NCI-H526 (cell line): Measurements from ENCODE around the gene NKG7.

ENCODE experiments used
- DNase-seq, 2 experiments: peaks; one replicate each; lab custom pipeline; 2025; lab: John Stamatoyannopoulos, UW

Gene NKG7

GRCh38 chr19:51361239-51361638, 11.2 kb downstream of the NKG7 start:
- no peak for DNase-seq

- no peak for DNase-seq
Measured at GRCh38 chr19:51359294-51359693, 13.2 kb downstream of the NKG7 start.

DNA sequence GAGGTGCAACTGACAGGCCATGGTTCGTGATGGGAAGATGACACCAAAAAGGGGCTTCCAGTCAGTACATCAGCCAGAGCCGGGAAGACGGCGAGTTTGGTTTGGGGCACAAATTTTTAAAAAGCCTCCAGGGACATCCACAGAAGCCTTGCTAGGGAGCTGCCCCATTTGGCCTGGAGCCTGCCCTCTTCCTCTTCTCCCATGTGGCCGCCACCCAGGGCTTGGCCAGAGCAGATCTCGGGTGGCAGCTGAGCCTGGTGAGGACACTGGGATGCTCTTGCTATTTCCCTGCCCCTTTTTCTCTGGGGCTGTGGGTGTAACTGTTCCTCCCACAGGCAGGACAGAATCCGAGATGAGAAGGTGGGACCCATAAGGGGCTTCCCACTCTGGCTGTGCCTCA, 14.5 kb downstream of the NKG7 start:
- no peak for DNase-seq

DNA sequence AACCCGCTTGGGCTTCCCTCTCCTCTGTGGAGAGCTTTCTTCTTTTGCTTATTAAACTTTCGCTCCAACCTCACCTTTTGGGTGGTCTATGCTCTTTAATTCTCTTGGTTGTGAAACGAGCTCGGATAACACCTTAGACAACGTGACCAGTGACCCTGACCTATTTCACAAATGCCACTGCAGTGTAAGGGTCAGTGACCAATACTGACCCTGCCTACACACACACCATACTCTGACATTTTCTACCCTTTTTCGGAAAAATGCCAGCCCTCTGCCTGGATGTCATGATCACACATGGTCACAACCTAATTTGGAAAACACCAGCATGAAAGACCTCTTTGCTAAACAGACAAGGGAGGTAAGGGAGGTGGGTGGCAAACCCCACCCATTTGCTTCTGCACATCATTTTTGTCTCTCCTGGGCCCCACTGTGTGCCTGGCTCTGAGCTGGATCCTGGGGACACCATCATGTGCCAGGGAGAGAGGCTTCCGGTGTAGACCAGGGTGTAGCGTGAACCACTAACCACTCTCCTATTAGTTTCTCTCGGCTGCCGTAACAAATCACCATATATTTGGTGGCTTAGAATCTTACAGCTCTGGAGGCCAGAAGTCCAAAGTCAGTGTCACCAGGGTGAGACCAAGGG, 16.2 kb downstream of the NKG7 start:
- no peak for DNase-seq

GRCh38 chr19:51354742-51355148, 17.7 kb downstream of the NKG7 start:
- DNase-seq: no peak

DNA sequence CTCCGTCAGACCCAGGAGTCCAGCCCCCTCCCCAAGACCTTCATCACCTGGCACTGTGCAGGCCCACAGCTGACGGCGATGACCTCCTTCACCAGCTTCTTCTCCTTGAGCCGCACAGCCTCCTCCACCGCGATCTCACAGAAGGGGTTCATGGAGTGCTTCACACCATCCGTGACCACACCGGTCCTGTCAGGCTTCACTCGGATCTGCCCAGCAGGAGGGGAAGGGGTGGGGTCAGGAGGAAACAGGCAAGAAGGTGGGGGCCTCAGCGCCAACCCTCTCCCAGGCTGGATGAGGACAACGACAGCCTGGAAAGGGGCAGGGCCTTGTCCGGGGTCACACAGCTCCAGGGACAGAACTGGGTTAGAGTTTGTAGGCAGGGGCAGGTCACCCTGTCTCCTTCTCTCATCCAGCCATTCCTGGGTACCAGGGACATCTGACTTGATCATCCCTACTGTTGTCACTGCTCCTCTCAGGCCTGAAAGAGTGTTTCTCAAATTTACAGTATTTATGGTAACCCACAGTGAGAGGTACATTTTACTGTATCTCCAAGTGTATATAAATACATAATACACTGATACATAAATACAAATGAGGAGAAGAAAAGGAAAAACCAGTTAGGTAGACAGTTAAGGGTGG, 18.2 kb downstream of the NKG7 start:
- no peak for DNase-seq

GRCh38 chr19:51352783-51353360, 19.6 kb downstream of the NKG7 start:
- no peak for DNase-seq

DNA sequence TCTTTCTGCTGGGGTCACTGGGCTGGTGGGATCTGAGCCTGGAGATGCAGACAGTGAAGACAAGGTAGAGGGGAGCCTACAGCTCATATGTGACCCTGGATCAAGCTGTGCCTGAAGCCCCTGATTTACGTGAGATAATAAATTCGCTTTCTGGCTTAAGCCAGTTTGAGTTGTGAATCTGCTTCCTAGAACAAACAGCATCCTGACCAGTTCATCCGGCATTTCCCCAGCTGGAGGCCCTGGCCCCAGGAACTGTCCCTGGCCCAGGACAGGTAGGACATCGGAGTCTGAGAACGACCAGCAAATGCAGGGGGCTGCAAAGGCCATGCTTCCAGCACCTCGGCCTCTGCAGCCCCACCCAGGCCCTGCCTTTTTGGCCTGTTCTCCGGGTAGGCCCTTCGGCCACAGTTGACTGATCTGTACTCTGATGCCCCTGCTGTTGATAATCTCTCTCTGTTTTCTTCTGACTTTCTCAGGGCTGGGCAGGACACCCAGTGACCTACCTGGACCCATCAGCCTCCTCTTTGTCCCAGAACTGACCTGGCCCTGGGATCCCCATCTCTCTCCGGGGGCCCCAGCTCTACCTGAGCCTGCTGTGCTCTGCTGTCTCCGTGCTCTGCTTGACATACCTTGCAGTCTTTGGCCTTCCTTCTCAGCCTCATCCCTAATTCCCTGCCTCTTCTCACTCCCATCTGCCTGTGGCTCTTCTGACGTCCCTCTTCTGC, 21.0 kb downstream of the NKG7 start:
- no peak for DNase-seq

DNA sequence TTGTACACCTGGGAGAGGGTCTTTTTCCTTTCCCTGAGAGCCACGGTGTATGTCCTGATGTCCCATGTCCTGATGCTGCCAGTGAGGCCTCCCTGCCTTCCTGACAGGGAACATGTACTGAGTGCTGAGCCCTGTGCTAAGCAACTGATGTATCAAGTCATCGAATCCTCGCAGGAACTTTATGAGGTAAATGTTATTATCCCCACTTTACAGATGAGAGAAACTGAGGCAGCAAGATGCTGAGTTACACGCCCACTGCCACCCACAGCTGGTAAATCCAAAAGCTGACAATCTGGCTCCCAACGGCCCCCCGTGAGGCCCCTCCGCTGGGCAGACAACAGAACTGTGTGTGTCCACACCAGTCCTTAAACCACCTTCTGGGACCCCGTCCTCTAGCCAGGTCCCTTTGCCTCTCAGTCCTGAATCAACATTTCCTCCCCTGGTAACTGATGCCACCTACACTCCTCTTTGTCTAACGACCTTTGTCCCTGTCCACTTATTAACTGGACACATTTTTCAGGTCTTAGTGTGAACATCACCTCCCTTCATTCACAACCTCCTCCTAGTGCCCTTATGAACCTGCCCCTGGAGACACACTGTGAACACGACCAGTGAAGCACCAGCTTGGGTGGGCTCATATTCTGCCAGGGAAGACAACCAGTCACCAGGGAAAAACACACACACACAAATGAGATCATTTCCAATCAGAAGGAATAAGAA, 25.1 kb downstream of the NKG7 start:
- DNase-seq: no peak

DNA sequence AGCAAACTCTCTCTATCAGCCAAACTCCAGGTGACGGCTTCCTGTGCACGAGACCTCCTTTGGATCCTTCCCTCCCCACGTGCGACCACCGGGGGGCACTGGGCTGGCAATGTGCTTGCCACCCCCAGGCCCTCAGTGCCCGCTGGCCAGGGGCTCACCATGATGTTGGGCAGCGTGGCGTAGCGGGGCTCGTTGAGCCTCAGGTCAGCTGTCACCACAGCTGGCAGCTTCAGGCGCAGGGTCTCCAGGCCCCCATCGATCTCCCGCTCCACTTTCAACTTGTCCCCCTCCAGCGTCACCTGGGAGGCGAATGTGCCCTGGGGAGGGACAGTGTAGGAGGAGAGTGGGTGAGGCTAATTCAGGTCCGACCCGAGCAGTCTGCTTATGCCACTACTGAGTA, 25.7 kb downstream of the NKG7 start:
- no peak for DNase-seq

DNA sequence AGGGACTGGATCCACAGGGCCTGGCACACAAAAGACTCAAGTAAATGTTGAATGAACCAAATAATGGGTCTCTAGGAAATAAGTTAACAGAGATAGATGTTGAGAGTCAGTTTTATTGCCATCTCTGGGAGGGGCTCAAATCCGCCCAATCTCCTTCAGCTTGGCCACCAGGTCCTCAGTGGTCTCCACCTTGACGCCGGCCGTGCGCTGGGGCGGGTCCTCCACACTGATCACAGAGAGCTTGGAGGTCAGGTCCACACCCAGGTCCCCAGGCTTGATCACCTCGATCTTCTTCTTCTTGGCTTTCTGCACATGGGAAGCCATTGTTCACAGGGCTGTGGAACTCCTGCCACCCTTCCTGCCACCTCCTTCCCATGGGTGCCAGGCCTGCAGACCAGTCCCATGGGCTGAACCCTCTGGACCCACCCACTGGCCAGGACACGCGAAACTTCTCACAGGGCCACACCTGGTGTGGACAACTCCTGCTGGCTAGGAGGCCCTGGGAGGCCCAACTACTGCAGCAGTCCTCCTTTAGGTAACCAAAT, 27.3 kb downstream of the NKG7 start:
- no peak for DNase-seq

GRCh38 chr19:51342631-51343569, 29.6 kb downstream of the NKG7 start:
- DNase-seq: no peak

- no peak for DNase-seq
Measured at GRCh38 chr19:51341976-51342580, 30.4 kb downstream of the NKG7 start, which contains the start of gene VSIG10L. Gene VSIG10L, minus strand, starts transcription at chr19:51342139. Its CDS starts 15 bp downstream, at chr19:51342124.

DNA sequence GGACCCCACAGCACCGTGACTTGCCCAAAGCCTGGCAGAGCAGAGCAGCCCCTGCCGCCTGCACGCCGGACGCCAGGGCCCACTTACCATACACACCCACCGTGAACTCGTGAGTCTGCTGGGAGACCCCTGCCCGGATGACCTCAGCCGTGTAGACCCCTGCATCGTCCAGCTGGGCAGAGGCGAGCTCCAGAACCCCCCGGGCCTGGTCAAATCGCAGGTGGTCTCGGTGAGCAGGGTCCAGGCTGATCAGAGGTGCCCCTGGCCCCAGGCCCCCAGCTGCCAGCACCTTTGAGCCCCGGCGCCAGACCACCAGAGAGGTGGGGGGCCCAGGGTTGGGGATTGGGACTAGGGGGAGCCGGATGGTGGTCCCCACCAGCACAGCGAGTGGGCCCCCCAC, 31.4 kb downstream of the NKG7 start:
- no peak for DNase-seq

- DNase-seq: peak; percentile 90 to 98
Measured at GRCh38 chr19:51339687-51340656, 32.5 kb downstream of the NKG7 start.

GRCh38 chr19:51339313-51339686, 33.2 kb downstream of the NKG7 start:
- DNase-seq: peak in 1 of 2 experiments; percentile 74

- peak; percentile 79 to 95 for DNase-seq
Measured at GRCh38 chr19:51338563-51339312, 33.7 kb downstream of the NKG7 start.

GRCh38 chr19:51337861-51338562, 34.4 kb downstream of the NKG7 start:
- no peak for DNase-seq
